ENCODE results near the gene PLPP3.

GRCh38 chr1:56548571-56548970 lies 30.8 kb downstream of the PLPP3 start:
- TF ChIP-seq CTCF (IDR thresholded peaks at IDR 0.05): no peak
- no peak for TF ChIP-seq POLR2AphosphoS5 (IDR thresholded peaks at IDR 0.05; ENCODE audit: low read depth, low read length)
- TF ChIP-seq TCF7L2 (IDR thresholded peaks at IDR 0.05; ENCODE audit: low read depth, low read length): no peak
- TF ChIP-seq SIN3A (IDR thresholded peaks at IDR 0.05; ENCODE audit: borderline replicate concordance, insufficient read depth, low read depth, low read length): no peak
- TF ChIP-seq REST (IDR thresholded peaks at IDR 0.05; ENCODE audit: insufficient read depth in 1 of 2, low read depth in 2 of 2, low read length in 1 of 2): no peak
